Neuron (in vitro differentiated cells): ENCODE data around the gene LRP1B.
"Not testable (repeated sequence)": the region's sequence is repeated elsewhere in the genome, so short reads cannot be mapped to it uniquely, and the experiment has no call there.

ENCODE experiments used
- H2AFZ ChIP-seq: one replicate; pipeline ENCODE4 v1.6.1; 2013; ENCODE audit warnings: low read depth, mild to moderate bottlenecking, inconsistent platforms, low read length, moderate library complexity
- H3K27me3 ChIP-seq: one replicate; pipeline ENCODE4 v1.6.1; 2013; ENCODE audit warnings: low read length; ENCODE audit not compliant: insufficient read depth
- H3K36me3 ChIP-seq: one replicate; pipeline ENCODE4 v1.6.1; 2013; ENCODE audit warnings: low read length; ENCODE audit not compliant: insufficient read depth
- H3K4me1 ChIP-seq: one replicate; pipeline ENCODE4 v1.6.1; 2013; ENCODE audit warnings: low read length; ENCODE audit not compliant: insufficient read depth
- H3K4me3 ChIP-seq: 2 replicates; pipeline ENCODE4 v1.5.1; 2013; ENCODE audit warnings: mild to moderate bottlenecking, low read length, moderate library complexity
- H3K9me3 ChIP-seq: one replicate; pipeline ENCODE4 v1.6.1; 2013; ENCODE audit warnings: low read length

LRP1B gene

DNA sequence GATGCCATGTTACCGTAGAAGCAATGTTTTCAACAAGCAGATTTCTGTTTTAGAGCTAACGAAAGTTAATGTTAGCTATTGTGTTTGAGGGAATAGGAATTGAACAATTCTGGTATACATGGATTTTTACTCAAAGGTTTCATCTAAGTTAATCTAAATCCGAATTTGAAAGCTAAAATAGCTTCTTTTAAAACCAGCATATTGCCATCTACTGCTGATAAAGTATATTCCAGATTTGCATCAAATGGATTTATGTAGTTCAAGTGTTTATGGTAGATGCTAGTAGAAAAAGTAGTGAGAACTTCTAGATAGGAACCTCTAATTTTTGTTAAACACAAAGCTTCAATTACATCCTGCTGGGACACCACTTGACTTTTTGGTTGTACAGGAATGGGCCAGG lies 1781.1 kb downstream of the LRP1B start:
- Histone ChIP-seq H3K9me3 (no peaks in the 10 kb centered on the region), H3K4me3 (no peak overlapping the region), H2AFZ (no peak overlapping the region), H3K27me3 (no peaks in the 10 kb centered on the region), H3K4me1 (peaks cover 11% of the 10 kb centered on the region), H3K36me3 (no peaks in the 10 kb centered on the region)

DNA sequence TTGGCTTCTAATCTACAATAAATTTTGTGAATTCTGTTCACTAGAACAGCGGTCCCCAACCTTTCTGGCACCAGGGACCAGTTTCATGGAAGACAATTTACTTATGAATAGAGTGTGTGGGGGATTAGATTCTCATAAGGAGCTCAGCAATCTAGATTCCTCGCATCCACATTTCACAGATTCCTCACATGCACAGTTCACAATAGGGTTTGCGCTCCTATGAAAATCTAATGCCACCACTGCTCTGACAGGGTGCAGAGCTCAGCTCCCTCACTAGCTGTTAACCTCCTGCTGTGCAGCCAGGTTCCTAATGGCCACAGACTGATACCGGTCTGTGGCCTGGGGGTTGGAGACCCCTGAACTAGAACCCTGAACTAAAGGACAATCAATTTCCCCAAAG lies 1782.0 kb downstream of the LRP1B start:
- Histone ChIP-seq H3K4me1 (peaks cover 11% of the 10 kb centered on the region), H3K4me3 (no peak overlapping the region), H2AFZ (no peak overlapping the region), H3K9me3 (no peaks in the 10 kb centered on the region), H3K27me3 (no peaks in the 10 kb centered on the region), H3K36me3 (no peaks in the 10 kb centered on the region)

DNA sequence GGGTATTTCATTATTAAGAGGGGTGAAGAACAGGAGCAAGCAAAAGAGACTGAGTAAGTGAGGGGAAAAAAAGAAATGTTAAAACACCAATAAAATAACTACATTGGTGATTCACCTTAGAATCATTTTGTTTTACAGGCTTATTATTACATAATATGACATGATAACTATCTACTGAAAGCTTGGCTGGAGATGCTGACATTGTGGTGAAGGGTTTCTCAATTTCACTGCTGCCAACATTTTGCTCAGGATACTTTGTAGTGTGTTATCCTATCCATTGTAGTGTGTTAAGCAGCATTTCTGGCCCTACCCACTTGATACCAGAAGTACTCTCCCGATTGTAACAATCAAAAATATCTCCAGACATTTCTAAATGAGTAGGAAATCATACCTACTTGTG lies 1786.0 kb downstream of the LRP1B start:
- no peak overlapping the region for H3K4me3 ChIP-seq
- H2AFZ ChIP-seq = no peak overlapping the region
- H3K4me1 ChIP-seq = peaks cover 7% of the 10 kb centered on the region
- no peaks in the 10 kb centered on the region for H3K9me3 ChIP-seq
- H3K36me3 ChIP-seq = no peaks in the 10 kb centered on the region
- H3K27me3 ChIP-seq = no peaks in the 10 kb centered on the region

DNA sequence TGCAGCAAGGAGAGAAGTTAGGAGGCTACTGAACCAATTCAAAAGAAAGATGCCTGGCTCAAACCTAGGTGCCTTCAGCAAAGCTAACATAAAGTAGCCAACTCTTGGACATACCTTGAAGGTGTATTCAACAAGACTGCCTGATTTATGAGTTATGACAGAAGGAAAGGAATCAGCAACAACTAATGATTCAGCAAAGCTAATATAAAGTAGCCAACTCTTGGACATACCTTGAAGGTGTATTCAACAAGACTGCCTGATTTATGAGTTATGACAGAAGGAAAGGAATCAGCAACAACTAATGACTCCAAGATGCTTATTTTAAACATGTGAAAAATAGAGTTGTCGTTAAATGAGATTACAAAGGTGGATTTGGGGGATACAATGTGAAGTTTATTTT lies 1786.5 kb downstream of the LRP1B start:
- not testable (repeated sequence) for H2AFZ ChIP-seq, H3K36me3 ChIP-seq, H3K27me3 ChIP-seq, H3K4me3 ChIP-seq, H3K9me3 ChIP-seq, H3K4me1 ChIP-seq

DNA sequence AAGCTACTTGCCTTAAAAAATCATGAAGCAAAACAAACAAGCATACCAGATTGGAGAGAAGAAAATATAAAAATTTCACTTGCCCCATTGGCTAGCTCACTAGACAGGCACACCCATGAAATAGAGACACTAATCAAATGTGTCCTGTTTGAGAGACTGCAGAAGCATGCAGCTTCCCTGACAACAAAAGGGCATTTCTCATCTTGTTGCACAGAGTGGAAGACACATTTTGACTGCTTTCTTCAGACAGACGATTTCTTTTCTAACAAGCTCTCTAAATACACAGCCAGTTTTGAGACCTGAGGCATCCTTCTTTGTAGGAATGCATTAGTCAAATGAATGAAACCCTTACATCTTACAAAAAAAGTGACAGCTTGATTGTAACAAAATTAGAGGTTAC lies 1792.0 kb downstream of the LRP1B start:
- no peaks in the 10 kb centered on the region for H3K9me3 ChIP-seq
- H3K4me1 ChIP-seq = peaks cover 10% of the 10 kb centered on the region
- H3K4me3 ChIP-seq = no peak overlapping the region
- H3K27me3 ChIP-seq = no peaks in the 10 kb centered on the region
- H3K36me3 ChIP-seq = no peaks in the 10 kb centered on the region
- H2AFZ ChIP-seq = peak overlapping the region; percentile 12

DNA sequence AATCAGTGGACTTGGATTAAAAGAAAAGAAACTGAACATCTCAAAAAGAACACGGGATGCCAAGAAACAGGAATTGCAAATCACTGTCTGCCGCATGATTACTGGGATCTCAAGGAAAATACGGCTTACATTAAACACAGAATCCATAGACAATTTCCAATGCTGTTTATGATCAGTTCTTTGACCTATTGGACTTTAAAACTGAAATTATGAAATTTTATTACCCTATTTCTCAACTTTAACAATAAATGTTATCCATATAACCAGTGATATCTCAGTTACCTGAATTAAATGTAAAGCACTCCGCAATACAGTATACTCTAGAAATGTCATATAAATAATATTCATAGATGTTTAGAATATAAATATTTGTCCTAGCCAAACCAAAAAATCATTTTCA lies 1793.8 kb downstream of the LRP1B start:
- H3K9me3 ChIP-seq = no peaks in the 10 kb centered on the region
- H2AFZ ChIP-seq = no peak overlapping the region
- H3K27me3 ChIP-seq = no peaks in the 10 kb centered on the region
- no peaks in the 10 kb centered on the region for H3K36me3 ChIP-seq
- no peak overlapping the region for H3K4me3 ChIP-seq
- peaks cover 10% of the 10 kb centered on the region for H3K4me1 ChIP-seq

DNA sequence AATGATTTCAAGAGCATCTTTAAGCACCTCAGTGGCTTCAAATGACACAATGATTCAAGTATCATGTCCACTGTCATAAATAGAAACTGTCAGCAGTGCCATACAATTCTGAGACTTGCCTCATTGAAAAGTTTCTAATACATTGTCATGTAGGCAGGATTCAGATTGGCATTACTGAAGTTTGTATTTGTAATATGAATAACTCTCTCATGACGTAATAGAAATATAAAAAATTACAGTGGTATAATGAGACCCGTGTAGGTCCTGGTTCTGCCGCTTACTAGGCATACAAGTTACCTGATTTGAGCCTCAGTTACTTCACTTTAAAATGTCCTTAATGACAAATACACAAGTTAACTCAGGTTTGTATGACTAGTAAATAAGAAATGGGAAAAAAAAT lies 1814.5 kb downstream of the LRP1B start:
- H3K36me3 ChIP-seq = no peaks in the 10 kb centered on the region
- H3K4me1 ChIP-seq = no peaks in the 10 kb centered on the region
- H3K27me3 ChIP-seq = no peaks in the 10 kb centered on the region
- no peak overlapping the region for H2AFZ ChIP-seq
- H3K9me3 ChIP-seq = no peaks in the 10 kb centered on the region
- H3K4me3 ChIP-seq = no peak overlapping the region

DNA sequence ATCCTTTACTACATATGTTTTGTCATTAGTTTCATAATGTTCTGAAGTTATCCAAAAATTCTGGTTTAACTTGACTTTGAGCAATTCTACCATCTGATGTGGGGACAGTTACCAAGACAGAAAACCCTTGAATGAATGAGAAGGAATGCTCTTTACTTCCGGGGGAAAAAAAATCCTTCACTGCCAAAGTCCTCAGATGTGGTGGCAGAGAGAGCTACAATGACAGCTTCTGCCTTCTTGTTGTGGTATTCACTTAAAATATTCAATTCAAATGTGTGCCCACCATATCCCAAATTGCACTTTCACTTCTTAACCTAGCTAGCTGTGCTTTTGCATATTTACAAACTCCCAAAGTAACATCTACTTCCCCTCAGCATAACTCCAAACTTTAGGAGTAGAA lies 1818.9 kb downstream of the LRP1B start:
- Histone ChIP-seq H3K27me3 (no peaks in the 10 kb centered on the region), H3K9me3 (no peaks in the 10 kb centered on the region), H3K4me3 (no peak overlapping the region), H2AFZ (no peak overlapping the region), H3K36me3 (no peaks in the 10 kb centered on the region), H3K4me1 (no peaks in the 10 kb centered on the region)

DNA sequence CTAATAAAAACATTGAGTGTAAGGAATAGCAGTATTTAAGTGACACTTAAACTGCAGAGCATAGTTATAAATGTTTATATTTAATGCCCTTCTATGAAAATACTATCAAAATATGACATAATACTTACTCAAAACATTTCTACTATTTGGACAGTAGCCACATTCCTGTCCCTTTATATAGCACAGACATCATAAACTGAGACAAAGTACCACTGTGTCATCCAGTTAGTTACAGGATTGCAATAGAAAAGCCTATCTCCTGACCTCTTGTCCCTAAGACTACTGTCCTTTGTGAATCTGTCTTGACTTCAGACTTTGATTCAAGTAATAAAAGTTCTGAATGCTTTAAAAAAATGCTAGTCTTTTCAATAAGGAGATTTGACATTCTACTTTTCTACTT lies 1822.1 kb downstream of the LRP1B start:
- Histone ChIP-seq H3K27me3 (no peaks in the 10 kb centered on the region), H3K9me3 (no peaks in the 10 kb centered on the region), H3K36me3 (no peaks in the 10 kb centered on the region), H3K4me3 (no peak overlapping the region), H2AFZ (no peak overlapping the region), H3K4me1 (no peaks in the 10 kb centered on the region)

DNA sequence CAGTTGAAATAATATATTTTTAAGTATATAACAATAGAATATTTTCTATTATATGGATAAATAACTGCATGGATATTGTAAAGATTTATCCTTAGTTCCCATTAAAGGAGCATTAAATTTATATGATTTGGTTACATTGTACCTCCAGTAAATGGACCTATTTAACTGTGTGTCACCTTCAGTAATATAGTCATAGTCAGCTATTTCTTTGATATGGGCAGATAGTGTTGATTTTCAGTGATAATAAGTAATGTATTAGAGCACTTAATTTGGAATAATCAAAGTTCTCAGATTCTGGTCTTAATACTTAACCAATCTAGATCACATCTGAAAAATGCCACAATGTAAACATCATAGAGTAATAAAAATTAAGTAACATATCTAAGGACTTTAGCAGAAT lies 1823.3 kb downstream of the LRP1B start:
- no peaks in the 10 kb centered on the region for H3K9me3 ChIP-seq
- H3K4me1 ChIP-seq = no peaks in the 10 kb centered on the region
- no peaks in the 10 kb centered on the region for H3K36me3 ChIP-seq

DNA sequence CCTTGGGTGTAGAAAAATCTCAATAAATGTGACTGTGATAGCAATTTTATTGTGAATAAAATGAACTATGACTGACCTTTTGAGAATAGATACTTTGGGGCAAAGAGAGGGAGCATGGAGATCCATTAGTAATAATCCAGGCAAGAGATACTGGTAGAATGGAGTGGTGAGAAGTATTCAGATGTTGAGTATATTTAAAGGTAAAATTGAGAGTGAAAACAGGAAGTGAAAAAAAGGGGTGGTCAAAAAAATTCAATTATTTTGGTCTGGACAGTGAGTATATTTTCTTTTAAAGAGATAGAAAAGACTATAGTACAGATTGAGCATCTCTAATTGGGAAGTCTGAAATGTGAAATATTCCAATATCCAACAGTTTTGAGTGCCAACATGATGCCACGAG lies 1835.0 kb downstream of the LRP1B start:
- Histone ChIP-seq H3K36me3 (no peaks in the 10 kb centered on the region), H3K27me3 (no peaks in the 10 kb centered on the region), H3K4me3 (no peak overlapping the region), H3K9me3 (no peaks in the 10 kb centered on the region), H2AFZ (no peak overlapping the region), H3K4me1 (no peaks in the 10 kb centered on the region)

More for the DNA sequence above, 1823.3 kb downstream of the LRP1B start:
- no peak overlapping the region for H3K4me3 ChIP-seq
- H3K27me3 ChIP-seq = no peaks in the 10 kb centered on the region
- H2AFZ ChIP-seq = no peak overlapping the region

DNA sequence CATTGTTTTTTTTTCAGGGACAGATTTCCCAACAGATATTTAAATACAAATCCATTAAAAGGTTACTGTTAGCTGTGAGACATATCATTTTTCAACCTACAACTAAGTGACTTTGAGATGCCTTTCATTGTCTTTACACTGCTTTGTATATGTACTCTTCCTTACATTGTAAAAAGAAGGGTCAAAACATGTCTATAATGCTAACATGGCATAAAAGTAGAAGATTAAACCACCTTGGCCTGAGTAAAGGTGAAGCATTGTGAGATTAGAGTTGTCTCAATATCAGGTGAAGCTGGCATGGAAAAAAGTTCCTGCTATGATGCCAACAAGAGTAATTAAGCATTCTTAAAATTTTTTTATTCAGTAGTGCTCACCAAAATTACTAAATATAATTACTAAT lies 1842.1 kb downstream of the LRP1B start:
- Histone ChIP-seq H3K27me3 (no peaks in the 10 kb centered on the region), H3K9me3 (no peaks in the 10 kb centered on the region), H3K36me3 (no peaks in the 10 kb centered on the region), H3K4me1 (peaks cover 8% of the 10 kb centered on the region), H2AFZ (no peak overlapping the region), H3K4me3 (no peak overlapping the region)

DNA sequence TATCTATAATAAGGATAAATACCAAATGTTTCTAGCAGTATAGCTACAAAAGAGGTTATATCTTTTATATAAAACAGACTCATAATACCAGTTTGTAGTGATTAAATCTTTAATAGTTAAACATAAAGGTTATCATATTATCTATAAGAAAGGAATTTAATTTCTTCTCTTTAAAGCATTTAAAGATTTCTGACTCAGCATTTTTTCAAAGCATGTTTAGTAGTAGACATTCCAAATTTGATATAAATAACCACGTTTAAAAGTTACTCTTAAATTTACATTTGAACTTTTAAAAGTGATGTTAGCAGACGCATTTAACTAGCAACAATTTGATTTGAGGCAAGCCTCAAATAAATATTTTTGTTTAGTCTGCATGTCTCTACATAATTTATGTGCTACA lies 1842.6 kb downstream of the LRP1B start:
- no peaks in the 10 kb centered on the region for H3K27me3 ChIP-seq
- H3K36me3 ChIP-seq = no peaks in the 10 kb centered on the region
- H3K4me3 ChIP-seq = no peak overlapping the region
- peaks cover 8% of the 10 kb centered on the region for H3K4me1 ChIP-seq
- no peaks in the 10 kb centered on the region for H3K9me3 ChIP-seq
- H2AFZ ChIP-seq = no peak overlapping the region

DNA sequence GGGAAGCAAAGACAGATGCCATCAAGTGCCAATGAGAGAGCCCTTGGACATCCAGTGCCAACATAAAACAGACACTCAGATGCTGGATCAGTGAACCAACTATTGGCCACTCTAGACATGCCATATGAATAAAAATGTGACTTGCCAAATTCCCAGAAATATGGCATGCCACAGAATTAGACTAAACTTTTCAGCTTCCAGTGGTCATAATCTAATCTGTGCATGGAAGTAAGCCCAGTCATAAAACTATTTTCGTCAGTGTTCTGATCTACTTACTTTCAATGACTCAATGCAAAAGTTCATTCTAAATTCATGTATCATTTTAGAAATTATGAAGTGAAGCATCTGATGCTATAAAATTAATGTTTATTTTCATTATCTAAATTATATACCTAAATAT lies 1844.4 kb downstream of the LRP1B start:
- Histone ChIP-seq H3K27me3 (no peaks in the 10 kb centered on the region), H3K9me3 (no peaks in the 10 kb centered on the region), H3K4me1 (peaks cover 8% of the 10 kb centered on the region), H3K36me3 (no peaks in the 10 kb centered on the region), H2AFZ (no peak overlapping the region), H3K4me3 (no peak overlapping the region)
